ENCODE results near the gene SUMO2. TPM values are rescaled to one million over a fixed set of nuclear protein-coding genes. Genes with fewer than 3 reads are reported as not detected.
"Not testable (repeated sequence)": the region's sequence is repeated elsewhere in the genome, so short reads cannot be mapped to it uniquely, and the experiment has no call there.

Gene SUMO2
- polyA plus RNA-seq, 3 donors: 31.2 to 122 (median 53.5) TPM

GRCh38 chr17:75188614-75189013, 5.9 kb upstream of the SUMO2 start:
- WGBS, 3 donors: 86 to 93% (median 93%) methylated on average over 6 of the region's 6 CpGs
- no peak overlapping the region for H3K27ac ChIP-seq (ENCODE audit: low read depth, low read length)

GRCh38 chr17:75183999-75184884, 1.5 kb upstream of the SUMO2 start:
- no peak overlapping the region for H3K27ac ChIP-seq (ENCODE audit: low read depth, low read length)
- 96% methylated on average over 9 of the region's 9 CpGs for WGBS, 3 donors

- peak overlapping the region; percentile 99 for H3K27ac ChIP-seq (ENCODE audit: low read depth, low read length)
- 0 to 1% (median 1%) methylated on average over 21 to 33 of the region's 33 CpGs for WGBS, 3 donors
These were observed 515 bp downstream of the SUMO2 start for GRCh38 chr17:75182319-75182568.

GRCh38 chr17:75181608-75182318, 996 bp downstream of the SUMO2 start:
- no peak overlapping the region for H3K27ac ChIP-seq (ENCODE audit: low read depth, low read length)
- 0 to 1% (median 0%) methylated on average over 34 of the region's 34 CpGs for WGBS, 3 donors

- H3K27ac ChIP-seq (ENCODE audit: low read depth, low read length): no peak overlapping the region
- 8 to 9% (median 9%) methylated on average over 8 of the region's 8 CpGs for WGBS, 3 donors
These were observed 1.6 kb downstream of the SUMO2 start for GRCh38 chr17:75181110-75181509.

- H3K27ac ChIP-seq (ENCODE audit: low read depth, low read length): no peak overlapping the region
- WGBS, 3 donors: 95 to 96% (median 96%) methylated on average over 6 of the region's 6 CpGs
These were observed 4.3 kb downstream of the SUMO2 start for GRCh38 chr17:75178453-75178852.

- H3K27ac ChIP-seq (ENCODE audit: low read depth, low read length): no peak overlapping the region
- 88 to 89% (median 88%) methylated on average over 5 of the region's 5 CpGs for WGBS, 3 donors
These were observed 6.1 kb downstream of the SUMO2 start for GRCh38 chr17:75176625-75177024.

GRCh38 chr17:75174996-75175395, 7.8 kb downstream of the SUMO2 start:
- 90 to 95% (median 93%) methylated on average over 11 of the region's 11 CpGs for WGBS, 3 donors
- H3K27ac ChIP-seq (ENCODE audit: low read depth, low read length): no peak overlapping the region

GRCh38 chr17:75173526-75173925, 9.2 kb downstream of the SUMO2 start:
- H3K27ac ChIP-seq (ENCODE audit: low read depth, low read length): no peak overlapping the region

GRCh38 chr17:75168998-75169397, 13.8 kb downstream of the SUMO2 start:
- no peak overlapping the region for H3K27ac ChIP-seq (ENCODE audit: low read depth, low read length)
- 71 to 91% (median 90%) methylated on average over 4 of the region's 4 CpGs for WGBS, 3 donors

More at GRCh38 chr17:75173526-75173925, 9.2 kb downstream of the SUMO2 start:
- 76 to 88% (median 87%) methylated on average over 4 of the region's 4 CpGs for WGBS, 3 donors

- H3K27ac ChIP-seq (ENCODE audit: low read depth, low read length): not testable (repeated sequence)
- WGBS, 3 donors: 95 to 97% (median 97%) methylated on average over 15 of the region's 15 CpGs
These were observed 18.2 kb downstream of the SUMO2 start for GRCh38 chr17:75164606-75165005.

GRCh38 chr17:75163074-75163473, 19.7 kb downstream of the SUMO2 start:
- 86 to 91% (median 90%) methylated on average over 5 of the region's 5 CpGs for WGBS, 3 donors
- H3K27ac ChIP-seq (ENCODE audit: low read depth, low read length): no peak overlapping the region

- WGBS, 3 donors: 86 to 95% (median 94%) methylated on average over 5 of the region's 5 CpGs
- H3K27ac ChIP-seq (ENCODE audit: low read depth, low read length): no peak overlapping the region
These were observed 22.5 kb downstream of the SUMO2 start for GRCh38 chr17:75160211-75160610.

GRCh38 chr17:75159196-75160031, 23.3 kb downstream of the SUMO2 start:
- H3K27ac ChIP-seq (ENCODE audit: low read depth, low read length): no peak overlapping the region
- 92 to 95% (median 94%) methylated on average over 4 of the region's 4 CpGs for WGBS, 3 donors

- H3K27ac ChIP-seq (ENCODE audit: low read depth, low read length): not testable (repeated sequence)
- WGBS, 3 donors: 88 to 94% (median 93%) methylated on average over 8 of the region's 8 CpGs
These were observed 24.3 kb downstream of the SUMO2 start for GRCh38 chr17:75158480-75158879.

- no peak overlapping the region for H3K27ac ChIP-seq (ENCODE audit: low read depth, low read length)
- WGBS, 3 donors: 81 to 96% (median 95%) methylated on average over 3 of the region's 3 CpGs
These were observed 27.6 kb downstream of the SUMO2 start for GRCh38 chr17:75155191-75155601.

- no peak within 1 kb of the TSS for H3K27ac ChIP-seq (ENCODE audit: low read depth, low read length)
- 2% methylated on average over 52 to 67 of the region's 67 CpGs for WGBS, 3 donors
These were observed 28.3 kb downstream of the SUMO2 start, which contains the start of gene JPT1 for GRCh38 chr17:75154195-75155106. Gene JPT1, minus strand, starts transcription at chr17:75154512. Its CDS starts 115 bp downstream, at chr17:75154397.

- WGBS, 3 donors: 0 to 1% (median 0%) methylated on average over 35 of the region's 35 CpGs
- no peak overlapping the region for H3K27ac ChIP-seq (ENCODE audit: low read depth, low read length)
These were observed 29.0 kb downstream of the SUMO2 start for GRCh38 chr17:75153780-75154194.

Data from adipose tissue (tissue), 3 donors.